ENCODE measurements around the gene PCNT.

DNA sequence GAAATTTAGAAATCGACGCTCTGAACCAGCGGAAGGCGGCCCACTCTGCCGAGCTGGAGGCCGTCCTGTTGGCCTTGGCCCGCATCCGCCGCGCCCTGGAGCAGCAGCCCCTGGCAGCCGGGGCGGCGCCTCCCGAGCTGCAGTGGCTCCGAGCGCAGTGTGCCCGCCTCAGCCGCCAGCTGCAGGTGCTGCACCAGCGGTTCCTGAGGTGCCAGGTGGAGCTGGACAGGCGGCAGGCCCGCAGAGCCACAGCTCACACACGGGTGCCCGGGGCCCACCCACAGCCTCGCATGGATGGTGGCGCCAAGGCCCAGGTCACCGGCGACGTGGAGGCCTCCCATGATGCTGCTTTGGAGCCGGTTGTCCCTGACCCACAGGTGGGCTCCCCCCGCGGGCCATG is 87.7 kb downstream of the PCNT start:
- TF ChIP-seq TRIM24 (IDR thresholded peaks at IDR 0.05): no peak
- TF ChIP-seq, protein P1, sequence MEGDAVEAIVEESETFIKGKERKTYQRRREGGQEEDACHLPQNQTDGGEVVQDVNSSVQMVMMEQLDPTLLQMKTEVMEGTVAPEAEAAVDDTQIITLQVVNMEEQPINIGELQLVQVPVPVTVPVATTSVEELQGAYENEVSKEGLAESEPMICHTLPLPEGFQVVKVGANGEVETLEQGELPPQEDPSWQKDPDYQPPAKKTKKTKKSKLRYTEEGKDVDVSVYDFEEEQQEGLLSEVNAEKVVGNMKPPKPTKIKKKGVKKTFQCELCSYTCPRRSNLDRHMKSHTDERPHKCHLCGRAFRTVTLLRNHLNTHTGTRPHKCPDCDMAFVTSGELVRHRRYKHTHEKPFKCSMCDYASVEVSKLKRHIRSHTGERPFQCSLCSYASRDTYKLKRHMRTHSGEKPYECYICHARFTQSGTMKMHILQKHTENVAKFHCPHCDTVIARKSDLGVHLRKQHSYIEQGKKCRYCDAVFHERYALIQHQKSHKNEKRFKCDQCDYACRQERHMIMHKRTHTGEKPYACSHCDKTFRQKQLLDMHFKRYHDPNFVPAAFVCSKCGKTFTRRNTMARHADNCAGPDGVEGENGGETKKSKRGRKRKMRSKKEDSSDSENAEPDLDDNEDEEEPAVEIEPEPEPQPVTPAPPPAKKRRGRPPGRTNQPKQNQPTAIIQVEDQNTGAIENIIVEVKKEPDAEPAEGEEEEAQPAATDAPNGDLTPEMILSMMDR (IDR thresholded peaks at IDR 0.05 in 2 of 3, conservative IDR thresholded peaks at IDR 0.05 in 1 of 3; ENCODE audit: insufficient read depth in 2 of 3, low read depth in 1 of 3, low read length in 3 of 3): no peak
- no peak for TF ChIP-seq ZBED1 (IDR thresholded peaks at IDR 0.05)
- no peak for TF ChIP-seq RAD51 (IDR thresholded peaks at IDR 0.05; ENCODE audit: borderline replicate concordance, low read depth)
- no peak for TF ChIP-seq ESRRA (IDR thresholded peaks at IDR 0.05; ENCODE audit: borderline replicate concordance, low read depth)
- no peak for TF ChIP-seq MEF2A (IDR thresholded peaks at IDR 0.05; ENCODE audit: control insufficient read depth, low read depth, low read length)
- TF ChIP-seq, protein P2, sequence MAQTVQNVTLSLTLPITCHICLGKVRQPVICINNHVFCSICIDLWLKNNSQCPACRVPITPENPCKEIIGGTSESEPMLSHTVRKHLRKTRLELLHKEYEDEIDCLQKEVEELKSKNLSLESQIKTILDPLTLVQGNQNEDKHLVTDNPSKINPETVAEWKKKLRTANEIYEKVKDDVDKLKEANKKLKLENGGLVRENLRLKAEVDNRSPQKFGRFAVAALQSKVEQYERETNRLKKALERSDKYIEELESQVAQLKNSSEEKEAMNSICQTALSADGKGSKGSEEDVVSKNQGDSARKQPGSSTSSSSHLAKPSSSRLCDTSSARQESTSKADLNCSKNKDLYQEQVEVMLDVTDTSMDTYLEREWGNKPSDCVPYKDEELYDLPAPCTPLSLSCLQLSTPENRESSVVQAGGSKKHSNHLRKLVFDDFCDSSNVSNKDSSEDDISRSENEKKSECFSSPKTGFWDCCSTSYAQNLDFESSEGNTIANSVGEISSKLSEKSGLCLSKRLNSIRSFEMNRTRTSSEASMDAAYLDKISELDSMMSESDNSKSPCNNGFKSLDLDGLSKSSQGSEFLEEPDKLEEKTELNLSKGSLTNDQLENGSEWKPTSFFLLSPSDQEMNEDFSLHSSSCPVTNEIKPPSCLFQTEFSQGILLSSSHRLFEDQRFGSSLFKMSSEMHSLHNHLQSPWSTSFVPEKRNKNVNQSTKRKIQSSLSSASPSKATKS (CRISPR knock-in tag; IDR thresholded peaks at IDR 0.05): no peak
